Mucosa of descending colon (tissue), 3 donors: ENCODE results near the gene PLAC1. TPM values are rescaled to one million over a fixed set of nuclear protein-coding genes. Genes with fewer than 3 reads are reported as not detected.

Source experiments
- ATAC-seq: fragments of 200-7000 bp; cut with Tn5 transposase; one replicate; pipeline ENCODE4 v1.9.1; 2020; ENCODE audit warnings: mild to moderate bottlenecking, moderate library complexity
- DNase-seq, 3 donors: peaks; one replicate each; pipeline ENCODE4 v3.0.0-alpha.2; 2020
- H3K36me3 ChIP-seq: fragments of 200-600 bp; one replicate; pipeline ENCODE4 v1.8.0; 2021; ENCODE audit warnings: low read depth, mild to moderate bottlenecking
- H3K4me1 ChIP-seq: fragments of 200-600 bp; one replicate; pipeline ENCODE4 v1.8.0; 2021; ENCODE audit warnings: low read depth, mild to moderate bottlenecking
- H3K4me3 ChIP-seq: fragments of 200-600 bp; one replicate; pipeline ENCODE4 v1.8.0; 2021; ENCODE audit warnings: mild to moderate bottlenecking
- H3K9me3 ChIP-seq: fragments of 200-600 bp; one replicate; pipeline ENCODE4 v1.8.0; 2021; ENCODE audit warnings: mild to moderate bottlenecking
- intact Hi-C, 2 donors: fragments of 100-400 bp; cut with DNase I in 1 of 2; cut with micrococcal nuclease in 1 of 2; formaldehyde crosslinking; loops; one replicate each; pipeline versions ENCODE4 v1.11.0 to v1.11.1; 2022; cut with DNase I, micrococcal nuclease
- long read RNA-seq, 2 donors: library from polyadenylated mRNA; unstranded; transcript quantifications; one replicate each; pipeline ENCODE4 v2.0.0, GENCODE V29; 2019 to 2021
- total RNA-seq, 3 donors: library from RNA; stranded (reverse); fragmentation: NEBNext Ultra II Directional in 2 of 3; extraction: Animal tissue kit (Norgen Biotek cat#: 25700) in 2 of 3; gene quantifications; one replicate each; pipeline versions ENCODE4 v1.2.1 to v1.2.4, GENCODE V29; 2021 to 2023
- TF ChIP-seq, protein P1 (sequence below): fragments of 200-600 bp; IDR thresholded peaks from one replicate; pipeline ENCODE4 v1.8.0; 2022; ENCODE audit warnings: antibody characterized with exemption, mild to moderate bottlenecking
- donor health status: DM: no; HTN: no; CAD: no; lungs with moderate emphysema.
- donor health status: DM: no; HTN: no; CAD: no.
- donor health status: DM: no; HTN: yes; CAD: no.

PLAC1 gene, protein sequence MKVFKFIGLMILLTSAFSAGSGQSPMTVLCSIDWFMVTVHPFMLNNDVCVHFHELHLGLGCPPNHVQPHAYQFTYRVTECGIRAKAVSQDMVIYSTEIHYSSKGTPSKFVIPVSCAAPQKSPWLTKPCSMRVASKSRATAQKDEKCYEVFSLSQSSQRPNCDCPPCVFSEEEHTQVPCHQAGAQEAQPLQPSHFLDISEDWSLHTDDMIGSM
- total RNA-seq = not detected
- long read RNA-seq, donor 1 = 0 reads
- long read RNA-seq, donor 2 = 0 reads

DNA sequence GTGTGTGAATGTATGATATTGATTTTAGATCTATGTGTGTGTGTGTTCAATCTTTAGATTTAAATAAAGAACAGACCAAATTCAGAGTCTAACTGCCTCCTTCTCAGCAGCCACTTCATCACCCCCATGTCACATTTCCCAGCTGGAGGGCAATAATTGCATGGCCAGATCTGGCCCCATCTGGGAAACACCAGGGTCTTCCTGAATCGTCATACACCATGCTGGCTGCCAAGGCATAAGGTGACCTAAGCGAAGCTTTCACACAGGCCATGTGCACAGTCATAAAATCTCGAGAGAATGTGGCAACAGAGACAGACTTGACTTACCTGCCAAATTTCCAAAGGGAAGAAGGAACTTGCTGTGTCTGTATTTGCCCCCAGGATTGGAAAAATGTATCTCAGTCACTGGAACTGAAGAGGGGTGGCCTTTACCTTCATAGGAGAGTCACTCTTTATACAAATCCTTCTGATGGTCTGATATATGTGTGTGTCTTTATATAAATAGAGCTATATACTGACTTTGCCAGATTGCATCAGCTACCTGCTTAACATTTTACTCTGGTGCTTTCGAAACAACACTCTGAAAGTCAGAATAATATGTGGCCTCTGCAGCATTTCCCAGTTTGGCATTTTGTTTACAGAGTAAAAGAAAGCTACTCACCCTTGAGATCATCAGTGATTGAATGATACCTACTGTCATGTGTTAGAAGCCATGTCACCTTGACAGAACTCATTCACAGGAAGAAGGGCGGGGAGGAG is at the start of gene PLAC1:
PLAC1 (minus strand) TSS at position 470 of the 758 bp plus-strand sequence. CDS start 91,789 bp downstream, outside the sequence.
- intact Hi-C loops = no loop called here
- no peak within 1 kb of the TSS for H3K4me3 ChIP-seq
- H3K9me3 ChIP-seq = no peaks in the 10 kb centered on the region
- H3K36me3 ChIP-seq = no peaks in the 10 kb centered on the region
- ATAC-seq = no peak
- DNase-seq = no peak
- no peaks in the 10 kb centered on the region for H3K4me1 ChIP-seq
- TF ChIP-seq, protein P1, sequence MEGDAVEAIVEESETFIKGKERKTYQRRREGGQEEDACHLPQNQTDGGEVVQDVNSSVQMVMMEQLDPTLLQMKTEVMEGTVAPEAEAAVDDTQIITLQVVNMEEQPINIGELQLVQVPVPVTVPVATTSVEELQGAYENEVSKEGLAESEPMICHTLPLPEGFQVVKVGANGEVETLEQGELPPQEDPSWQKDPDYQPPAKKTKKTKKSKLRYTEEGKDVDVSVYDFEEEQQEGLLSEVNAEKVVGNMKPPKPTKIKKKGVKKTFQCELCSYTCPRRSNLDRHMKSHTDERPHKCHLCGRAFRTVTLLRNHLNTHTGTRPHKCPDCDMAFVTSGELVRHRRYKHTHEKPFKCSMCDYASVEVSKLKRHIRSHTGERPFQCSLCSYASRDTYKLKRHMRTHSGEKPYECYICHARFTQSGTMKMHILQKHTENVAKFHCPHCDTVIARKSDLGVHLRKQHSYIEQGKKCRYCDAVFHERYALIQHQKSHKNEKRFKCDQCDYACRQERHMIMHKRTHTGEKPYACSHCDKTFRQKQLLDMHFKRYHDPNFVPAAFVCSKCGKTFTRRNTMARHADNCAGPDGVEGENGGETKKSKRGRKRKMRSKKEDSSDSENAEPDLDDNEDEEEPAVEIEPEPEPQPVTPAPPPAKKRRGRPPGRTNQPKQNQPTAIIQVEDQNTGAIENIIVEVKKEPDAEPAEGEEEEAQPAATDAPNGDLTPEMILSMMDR = no peak

DNA sequence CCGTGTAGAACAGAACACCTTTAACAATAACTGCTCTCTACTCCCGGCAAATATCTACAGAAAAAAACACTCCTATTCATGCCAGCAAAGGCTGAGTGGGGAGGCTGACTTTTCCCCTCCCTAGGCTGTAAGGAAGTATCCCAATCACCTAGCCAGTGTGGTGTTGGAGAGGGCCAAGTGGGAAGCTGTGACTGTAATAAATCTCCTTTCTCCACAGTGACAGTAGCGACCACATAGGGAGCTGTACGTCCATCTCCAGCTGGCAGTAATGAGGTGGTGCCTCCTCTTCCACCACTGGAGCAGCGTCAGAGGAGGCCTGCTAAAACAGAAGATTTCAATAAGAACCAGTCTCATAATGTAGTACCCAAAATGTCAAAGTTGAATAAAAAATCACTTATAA is 47.9 kb upstream of the PLAC1 start:
- no peaks in the 10 kb centered on the region for H3K9me3 ChIP-seq
- ATAC-seq (no peak), DNase-seq (no peak)
- TF ChIP-seq, protein P1 = no peak
- no peaks in the 10 kb centered on the region for H3K36me3 ChIP-seq
- no peaks in the 10 kb centered on the region for H3K4me1 ChIP-seq
- intact Hi-C loops = no loop called here
- H3K4me3 ChIP-seq = no peak overlapping the region

DNA sequence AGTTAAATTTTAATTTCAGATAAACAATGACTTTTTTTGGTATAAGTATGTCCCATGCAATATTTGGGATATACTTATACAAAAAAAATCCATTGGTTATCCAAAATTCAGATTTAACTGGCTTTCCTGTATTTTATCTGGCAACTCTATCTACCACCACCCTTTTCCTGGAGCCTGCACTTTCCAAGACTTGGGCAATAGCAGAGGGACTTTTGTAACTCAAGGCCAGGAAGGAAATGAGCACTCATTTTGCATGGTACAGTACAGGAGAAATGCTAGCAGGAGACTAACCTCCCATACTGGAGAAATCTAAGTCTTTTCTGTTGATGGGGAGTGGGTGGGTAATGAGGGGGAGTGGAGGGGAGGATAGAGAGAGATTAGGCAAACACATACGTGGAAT is 37.7 kb upstream of the PLAC1 start:
- no peaks in the 10 kb centered on the region for H3K4me1 ChIP-seq
- TF ChIP-seq, protein P1 = no peak
- H3K9me3 ChIP-seq = no peaks in the 10 kb centered on the region
- DNase-seq = no peak
- no peak overlapping the region for H3K4me3 ChIP-seq
- intact Hi-C loops = no loop called here
- no peak for ATAC-seq
- H3K36me3 ChIP-seq = no peaks in the 10 kb centered on the region

DNA sequence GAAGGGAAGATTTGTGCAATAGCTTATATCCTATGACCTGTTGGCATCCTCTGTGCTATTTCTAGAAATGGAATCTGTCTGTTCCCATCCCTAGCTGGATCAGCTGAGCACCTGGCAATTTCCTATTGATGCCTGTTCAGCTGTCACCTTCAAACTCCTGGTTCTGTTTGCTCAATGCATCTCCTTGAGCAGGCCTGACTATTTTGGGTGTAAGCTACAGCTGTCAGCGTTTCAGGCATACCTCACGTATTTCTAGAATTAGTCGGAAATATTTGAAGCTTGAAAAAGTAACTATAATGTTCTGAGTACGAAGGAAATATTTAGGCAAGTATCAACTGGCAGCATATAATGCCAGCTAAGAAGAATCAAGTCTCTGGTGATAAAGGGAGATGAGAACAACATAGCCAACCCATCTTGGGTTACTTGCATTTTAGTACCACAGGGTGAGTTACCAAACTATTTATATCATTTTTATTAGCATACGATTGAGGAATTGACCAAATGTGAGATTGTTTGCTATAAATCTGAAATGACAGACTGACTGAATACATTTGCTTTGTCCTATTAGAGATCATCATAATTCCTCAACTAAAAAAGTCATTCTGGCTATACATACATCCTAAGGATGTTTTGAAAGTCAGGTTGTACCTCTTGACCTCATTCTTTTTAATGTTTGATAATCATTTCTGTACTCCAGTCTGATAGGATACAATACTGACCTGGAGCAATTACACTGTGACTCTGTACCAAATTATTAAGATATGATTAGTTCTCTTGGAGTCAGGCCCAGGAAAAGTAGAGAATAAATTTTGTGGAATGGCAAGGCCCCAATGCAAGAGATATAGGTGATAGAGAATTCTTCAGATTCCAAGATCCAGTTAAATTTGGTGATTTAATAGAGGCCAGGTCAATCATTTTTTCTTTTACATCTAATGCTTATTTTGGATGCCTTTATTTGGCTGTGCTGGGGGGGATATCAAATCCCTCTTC is 36.4 kb upstream of the PLAC1 start:
- no peak for ATAC-seq
- H3K4me3 ChIP-seq = no peak overlapping the region
- H3K4me1 ChIP-seq = no peaks in the 10 kb centered on the region
- TF ChIP-seq, protein P1 = no peak
- intact Hi-C loops = no loop called here
- H3K36me3 ChIP-seq = no peaks in the 10 kb centered on the region
- H3K9me3 ChIP-seq = no peaks in the 10 kb centered on the region
- no peak for DNase-seq

DNA sequence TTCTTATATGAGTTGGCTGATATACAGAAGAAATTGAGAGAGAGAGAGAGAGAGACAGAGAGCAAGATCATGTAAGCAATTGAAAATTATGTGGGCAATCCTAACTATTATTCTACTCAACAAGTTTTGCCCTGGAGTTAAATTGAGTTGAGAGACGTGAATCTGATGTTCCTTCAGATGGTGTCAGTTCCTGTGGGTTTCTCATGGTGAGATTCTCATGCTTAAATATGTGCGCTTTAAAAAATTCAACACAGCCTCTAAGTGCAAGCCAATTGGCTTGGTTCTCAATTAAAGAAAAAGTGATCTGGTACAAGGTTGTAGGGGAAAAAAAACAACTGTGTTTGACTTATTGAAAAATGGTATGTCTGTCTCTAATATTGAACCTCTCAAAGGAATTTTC is 35.4 kb upstream of the PLAC1 start:
- Histone ChIP-seq H3K9me3 (no peaks in the 10 kb centered on the region), H3K36me3 (no peaks in the 10 kb centered on the region), H3K4me1 (no peaks in the 10 kb centered on the region), H3K4me3 (no peak overlapping the region)
- TF ChIP-seq, protein P1 = no peak
- ATAC-seq (no peak), DNase-seq (no peak)
- intact Hi-C loops = no loop called here
